Neural cell (in vitro differentiated cells): ENCODE data around the gene CD3E. TPM values are rescaled to one million over a fixed set of nuclear protein-coding genes. Genes with fewer than 3 reads are reported as not detected.

Experiments used
- H2AFZ ChIP-seq: fragments of 200-600, 300-800 bp; sonication (generic), shearing (Covaris generic); 2 replicates; pipeline ENCODE4 v1.6.0; 2014; ENCODE audit warnings: low read depth, mild to moderate bottlenecking, antibody characterized with exemption, low read length, moderate library complexity
- H3F3A ChIP-seq: fragments of 200-600 bp; shearing (Covaris generic); 2 replicates; pipeline ENCODE4 v1.6.1; 2016; ENCODE audit warnings: mild to moderate bottlenecking, moderate library complexity, mixed read lengths, antibody characterized with exemption, low read length; ENCODE audit not compliant: insufficient read depth, poor library complexity, severe bottlenecking
- H3K27ac ChIP-seq: fragments of 200-600, 300-800 bp; sonication (generic), shearing (Covaris generic); 2 replicates; pipeline ENCODE4 v1.5.1; 2014; ENCODE audit warnings: mild to moderate bottlenecking, low read length, moderate library complexity
- H3K27me3 ChIP-seq: fragments of 300-800, 200-600 bp; sonication (generic), shearing (Covaris generic); 2 replicates; pipeline ENCODE4 v1.6.0; 2014; ENCODE audit warnings: mild to moderate bottlenecking, low read depth, low read length, moderate library complexity; ENCODE audit not compliant: insufficient read depth
- H3K36me3 ChIP-seq: fragments of 300-800, 200-600 bp; sonication (generic), shearing (Covaris generic); 2 replicates; pipeline ENCODE4 v1.5.1; 2014; ENCODE audit warnings: mild to moderate bottlenecking, antibody characterized with exemption, low read length, moderate library complexity; ENCODE audit not compliant: insufficient read depth
- H3K4me2 ChIP-seq: fragments of 300-800, 200-600 bp; sonication (generic), shearing (Covaris generic); 2 replicates; pipeline ENCODE4 v1.6.0; 2014; ENCODE audit warnings: mild to moderate bottlenecking, low read length
- H3K4me3 ChIP-seq: fragments of 300-800, 200-600 bp; sonication (generic), shearing (Covaris generic); 2 replicates; pipeline ENCODE4 v1.5.1; 2014; ENCODE audit warnings: mild to moderate bottlenecking, low read length, moderate library complexity
- H3K79me2 ChIP-seq: fragments of 200-600 bp; shearing (Covaris generic); replicated peaks from 2 replicates; pipeline ENCODE4 v1.6.0; 2014; ENCODE audit warnings: mild to moderate bottlenecking, low read length, moderate library complexity; ENCODE audit not compliant: insufficient read depth
- H3K9ac ChIP-seq: fragments of 300-800, 200-600 bp; sonication (generic), shearing (Covaris generic); 2 replicates; pipeline ENCODE4 v1.6.1; 2016; ENCODE audit warnings: mild to moderate bottlenecking, low read length, mixed read lengths
- H3K9me2 ChIP-seq: fragments of 200-600 bp; shearing (Covaris generic); 2 replicates; pipeline ENCODE4 v1.6.1; 2016; ENCODE audit warnings: mild to moderate bottlenecking, low read length, mixed read lengths; ENCODE audit not compliant: insufficient read depth
- H3K9me3 ChIP-seq: fragments of 200-600, 300-800 bp; sonication (generic), shearing (Covaris generic); 2 replicates; pipeline ENCODE4 v1.6.1; 2016; ENCODE audit warnings: mild to moderate bottlenecking, mixed run types, low read length, moderate library complexity, mixed read lengths
- H4K20me1 ChIP-seq: fragments of 200-600 bp; shearing (Covaris generic); 2 replicates; pipeline ENCODE4 v1.6.1; 2016; ENCODE audit warnings: mild to moderate bottlenecking, mixed run types; ENCODE audit not compliant: insufficient read depth
- EP300 ChIP-seq: fragments of 450-650 bp; conservative IDR thresholded peaks from 2 replicates; pipeline ENCODE4 v1.6.1; 2014; ENCODE audit warnings: antibody characterized with exemption, mild to moderate bottlenecking, moderate library complexity; ENCODE audit not compliant: poor library complexity, severe bottlenecking
- EZH2 ChIP-seq: fragments of 200-600, 300-800 bp; shearing (Covaris generic), sonication (generic); IDR thresholded peaks from 2 replicates; pipeline ENCODE4 v1.6.1; 2014; ENCODE audit warnings: antibody characterized with exemption, low read length, borderline replicate concordance, mild to moderate bottlenecking; ENCODE audit not compliant: insufficient read depth, poor library complexity, severe bottlenecking
- MXI1 ChIP-seq: fragments of 450-650 bp; conservative IDR thresholded peaks from 2 replicates; pipeline ENCODE4 v1.6.1; 2014; ENCODE audit warnings: antibody characterized with exemption, mild to moderate bottlenecking; ENCODE audit not compliant: poor library complexity, severe bottlenecking
- POLR2AphosphoS5 ChIP-seq: IDR thresholded peaks from 2 replicates; pipeline ENCODE4 v1.6.1; 2012
- RAD21 ChIP-seq: fragments of 450-650 bp; conservative IDR thresholded peaks from 2 replicates; pipeline ENCODE4 v1.6.1; 2014; ENCODE audit warnings: antibody characterized with exemption, mild to moderate bottlenecking, moderate library complexity
- REST ChIP-seq: IDR thresholded peaks from 2 replicates; pipeline ENCODE4 v1.6.1; 2012; ENCODE audit warnings: borderline replicate concordance
- SMC3 ChIP-seq: fragments of 450-650 bp; conservative IDR thresholded peaks from 2 replicates; pipeline ENCODE4 v1.6.1; 2014; ENCODE audit warnings: antibody characterized with exemption, mild to moderate bottlenecking, moderate library complexity; ENCODE audit not compliant: poor library complexity
- TAF1 ChIP-seq: IDR thresholded peaks from 2 replicates; pipeline ENCODE4 v1.6.1; 2012; ENCODE audit warnings: low read depth
- polyA plus RNA-seq: library from polyadenylated mRNA; depleted of rRNA; stranded (reverse); fragments of >200 nt; gene quantifications from 2 replicates; pipeline ENCODE4 v1.2.3, GENCODE V29; 2014
- TF ChIP-seq, protein P1 (sequence below): fragments of 450-650 bp; IDR thresholded peaks from 2 replicates; pipeline ENCODE4 v1.5.1; 2014; ENCODE audit warnings: antibody characterized with exemption, mild to moderate bottlenecking, moderate library complexity; ENCODE audit not compliant: poor library complexity, severe bottlenecking

Gene CD3E
- polyA plus RNA-seq, 1 donor from 2014 or later = not detected

- H3K36me3 ChIP-seq = no peaks in the 10 kb centered on the region
- no peaks in the 10 kb centered on the region for H3K9me3 ChIP-seq
Observed at GRCh38 chr11:118334745-118335144, 30.2 kb downstream of the CD3E start.

GRCh38 chr11:118338637-118339061, 34.1 kb downstream of the CD3E start:
- TF ChIP-seq POLR2AphosphoS5 = no peak
- TF ChIP-seq REST = no peak
- TF ChIP-seq EZH2 = no peak
- TF ChIP-seq SMC3 = no peak
- TF ChIP-seq, protein P1, sequence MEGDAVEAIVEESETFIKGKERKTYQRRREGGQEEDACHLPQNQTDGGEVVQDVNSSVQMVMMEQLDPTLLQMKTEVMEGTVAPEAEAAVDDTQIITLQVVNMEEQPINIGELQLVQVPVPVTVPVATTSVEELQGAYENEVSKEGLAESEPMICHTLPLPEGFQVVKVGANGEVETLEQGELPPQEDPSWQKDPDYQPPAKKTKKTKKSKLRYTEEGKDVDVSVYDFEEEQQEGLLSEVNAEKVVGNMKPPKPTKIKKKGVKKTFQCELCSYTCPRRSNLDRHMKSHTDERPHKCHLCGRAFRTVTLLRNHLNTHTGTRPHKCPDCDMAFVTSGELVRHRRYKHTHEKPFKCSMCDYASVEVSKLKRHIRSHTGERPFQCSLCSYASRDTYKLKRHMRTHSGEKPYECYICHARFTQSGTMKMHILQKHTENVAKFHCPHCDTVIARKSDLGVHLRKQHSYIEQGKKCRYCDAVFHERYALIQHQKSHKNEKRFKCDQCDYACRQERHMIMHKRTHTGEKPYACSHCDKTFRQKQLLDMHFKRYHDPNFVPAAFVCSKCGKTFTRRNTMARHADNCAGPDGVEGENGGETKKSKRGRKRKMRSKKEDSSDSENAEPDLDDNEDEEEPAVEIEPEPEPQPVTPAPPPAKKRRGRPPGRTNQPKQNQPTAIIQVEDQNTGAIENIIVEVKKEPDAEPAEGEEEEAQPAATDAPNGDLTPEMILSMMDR = no peak
- TF ChIP-seq EP300 = no peak
- no peak for TF ChIP-seq RAD21
- no peak for TF ChIP-seq TAF1
- Histone ChIP-seq H3K79me2 (no peaks in the 10 kb centered on the region), H3K4me2 (no peak overlapping the region), H3K9me2 (no peaks in the 10 kb centered on the region), H3K9ac (no peak overlapping the region), H3K4me3 (no peak overlapping the region), H2AFZ (no peak overlapping the region), H3K36me3 (no peaks in the 10 kb centered on the region), H4K20me1 (no peaks in the 10 kb centered on the region), H3K27me3 (no peaks in the 10 kb centered on the region), H3K27ac (no peak overlapping the region), H3F3A (no peaks in the 10 kb centered on the region), H3K9me3 (no peaks in the 10 kb centered on the region)

More at GRCh38 chr11:118334745-118335144, 30.2 kb downstream of the CD3E start:
- Histone ChIP-seq H3K27ac (no peak overlapping the region), H3K4me3 (no peak overlapping the region), H3K27me3 (no peaks in the 10 kb centered on the region), H3K4me2 (no peak overlapping the region), H3K9ac (no peak overlapping the region), H3K79me2 (no peaks in the 10 kb centered on the region), H2AFZ (no peak overlapping the region), H3F3A (no peaks in the 10 kb centered on the region), H4K20me1 (no peaks in the 10 kb centered on the region), H3K9me2 (no peaks in the 10 kb centered on the region)
- TF ChIP-seq POLR2AphosphoS5 (no peak), TAF1 (no peak), REST (no peak), SMC3 (no peak), EZH2 (no peak), MXI1 (no peak), EP300 (no peak)
